B cell (primary cell): Measurements from ENCODE around the gene OLIG3.

ENCODE experiments used
- EZH2 ChIP-seq: IDR thresholded peaks from 2 replicates; pipeline ENCODE4 v1.6.1; 2012; ENCODE audit warnings: borderline replicate concordance, low read depth, mild to moderate bottlenecking, moderate library complexity, low read length; ENCODE audit not compliant: insufficient read depth, poor library complexity, severe bottlenecking
- TF ChIP-seq, protein P1 (sequence below): fragments of 200-600 bp; IDR thresholded peaks from one replicate; pipeline ENCODE4 v1.8.0; 2022; ENCODE audit warnings: antibody characterized with exemption, mild to moderate bottlenecking

DNA sequence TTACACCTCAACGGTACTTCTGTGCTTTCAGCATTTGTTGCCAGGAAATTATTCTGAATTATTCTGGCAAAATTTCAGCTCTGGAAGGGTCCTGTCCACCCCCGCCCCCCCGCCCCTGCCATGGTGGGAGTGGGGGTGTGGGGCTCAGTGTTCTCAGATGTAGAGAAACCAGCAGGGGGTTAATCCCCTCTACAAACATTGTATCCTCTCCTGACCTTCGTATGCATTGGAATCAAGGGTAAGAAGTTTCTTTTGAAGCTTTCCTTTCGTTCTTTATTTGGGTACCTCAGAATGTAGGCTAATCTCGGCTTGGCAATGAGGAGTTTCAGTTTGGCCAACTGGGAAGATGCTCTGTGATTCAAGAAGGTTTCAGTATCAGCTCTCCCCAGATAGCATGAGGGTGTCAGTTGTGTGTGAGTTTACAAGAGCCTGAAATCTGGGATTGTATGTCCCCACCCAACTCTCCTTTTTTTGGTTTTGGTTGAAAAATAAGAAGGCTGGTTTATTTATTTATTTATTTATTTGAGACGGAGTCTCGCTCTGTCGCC is 25.5 kb upstream of the OLIG3 start:
- no peak for TF ChIP-seq EZH2
- TF ChIP-seq, protein P1, sequence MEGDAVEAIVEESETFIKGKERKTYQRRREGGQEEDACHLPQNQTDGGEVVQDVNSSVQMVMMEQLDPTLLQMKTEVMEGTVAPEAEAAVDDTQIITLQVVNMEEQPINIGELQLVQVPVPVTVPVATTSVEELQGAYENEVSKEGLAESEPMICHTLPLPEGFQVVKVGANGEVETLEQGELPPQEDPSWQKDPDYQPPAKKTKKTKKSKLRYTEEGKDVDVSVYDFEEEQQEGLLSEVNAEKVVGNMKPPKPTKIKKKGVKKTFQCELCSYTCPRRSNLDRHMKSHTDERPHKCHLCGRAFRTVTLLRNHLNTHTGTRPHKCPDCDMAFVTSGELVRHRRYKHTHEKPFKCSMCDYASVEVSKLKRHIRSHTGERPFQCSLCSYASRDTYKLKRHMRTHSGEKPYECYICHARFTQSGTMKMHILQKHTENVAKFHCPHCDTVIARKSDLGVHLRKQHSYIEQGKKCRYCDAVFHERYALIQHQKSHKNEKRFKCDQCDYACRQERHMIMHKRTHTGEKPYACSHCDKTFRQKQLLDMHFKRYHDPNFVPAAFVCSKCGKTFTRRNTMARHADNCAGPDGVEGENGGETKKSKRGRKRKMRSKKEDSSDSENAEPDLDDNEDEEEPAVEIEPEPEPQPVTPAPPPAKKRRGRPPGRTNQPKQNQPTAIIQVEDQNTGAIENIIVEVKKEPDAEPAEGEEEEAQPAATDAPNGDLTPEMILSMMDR = no peak
